HL-60/S4 treated with retinoic acid at 250 ng/mL for 4 days and 3 days (cell line): ENCODE data around the gene FBP2.
"Not testable (repeated sequence)": the region's sequence is repeated elsewhere in the genome, so short reads cannot be mapped to it uniquely, and the experiment has no call there.

ENCODE experiments used
- in situ Hi-C: fragments of 300-500 bp; cut with MboI; formaldehyde crosslinking; loops from 2 replicates; pipeline ENCODE4 v1.7.0; 2022; ENCODE audit warnings: low sequenced_read_pairs

Gene FBP2

GRCh38 chr9:94564279-94564678, 29.3 kb downstream of the FBP2 start:
- in situ Hi-C loops, result not testable (repeated sequence)

GRCh38 chr9:94563548-94563947, 30.1 kb downstream of the FBP2 start:
- in situ Hi-C loops, result no loop called here

- in situ Hi-C loops, result no loop called here
Observed at GRCh38 chr9:94560237-94560636, 33.4 kb downstream of the FBP2 start.

DNA sequence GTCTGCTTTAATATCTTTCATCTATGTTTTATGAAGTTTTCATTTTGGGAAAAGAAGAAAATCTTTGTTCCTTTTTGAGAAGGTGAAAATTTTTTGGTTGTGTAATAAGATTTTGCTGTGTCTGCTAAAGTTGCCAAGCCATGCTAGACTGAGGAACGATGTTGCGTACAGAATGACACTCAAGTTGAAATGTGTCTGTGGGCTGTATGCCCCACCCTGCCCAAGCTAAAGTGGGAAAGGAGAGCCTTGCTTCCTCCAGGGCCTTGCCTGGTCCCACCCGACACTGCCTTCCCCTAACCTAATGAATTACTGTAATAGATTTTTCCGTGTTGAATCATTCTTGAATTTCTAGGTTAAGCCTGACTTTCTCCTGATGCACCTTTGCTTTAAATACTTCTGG, 36.2 kb downstream of the FBP2 start:
- in situ Hi-C loops, result no loop called here

GRCh38 chr9:94554439-94555331, 38.9 kb downstream of the FBP2 start, which contains the start of gene PCAT7:
TSS of gene PCAT7 (plus strand) at chr9:94555083.
- in situ Hi-C loops, result no loop called here

GRCh38 chr9:94554078-94554438, 39.6 kb downstream of the FBP2 start:
- in situ Hi-C loops, result no loop called here

DNA sequence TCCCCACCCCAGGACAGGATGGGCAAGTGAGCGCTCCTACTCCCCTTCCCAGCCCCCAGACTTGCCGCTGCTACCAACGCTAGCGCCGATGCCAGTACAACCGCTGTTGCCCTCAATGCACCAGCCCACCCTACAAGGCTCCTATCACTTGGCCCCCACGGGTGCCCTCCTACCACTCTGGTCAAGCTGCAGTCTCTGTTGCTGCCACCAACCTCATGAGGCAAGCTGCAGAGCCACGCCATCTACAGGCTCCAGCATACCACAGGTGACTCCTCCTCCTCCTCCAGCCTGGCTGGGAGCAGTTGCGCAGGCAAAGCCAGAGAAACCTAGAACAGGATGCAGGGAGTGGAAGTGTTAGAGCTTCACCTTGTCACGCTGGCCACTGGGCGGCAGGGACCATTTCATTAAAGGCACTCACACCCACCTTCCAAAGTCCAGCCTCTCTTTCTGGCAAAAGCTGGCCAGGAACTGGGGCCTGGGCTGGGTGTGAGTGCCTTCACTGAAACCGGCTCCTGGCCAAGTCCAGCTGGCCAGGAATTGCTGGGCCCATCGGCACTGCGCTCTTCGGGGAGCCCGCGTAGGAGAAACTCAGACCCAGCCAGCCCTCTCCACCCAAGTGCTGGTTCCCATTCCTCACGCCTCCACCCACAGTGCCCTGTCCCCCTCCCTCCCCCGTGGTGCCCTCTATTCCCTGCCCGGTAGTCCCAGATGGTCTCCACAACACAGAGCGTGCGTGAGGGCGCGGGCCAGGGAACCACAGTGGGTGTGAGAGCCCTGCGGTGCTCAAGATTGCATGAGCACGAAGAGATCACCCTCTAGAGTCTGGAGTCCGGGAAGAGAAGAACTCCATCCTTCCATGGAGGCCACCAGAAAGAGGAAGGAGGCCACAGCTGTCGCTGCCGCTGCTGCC, 40.3 kb downstream of the FBP2 start:
- in situ Hi-C loops, result no loop called here

- in situ Hi-C loops, result no loop called here
Observed at GRCh38 chr9:94545940-94546339, 47.7 kb downstream of the FBP2 start.

GRCh38 chr9:94544335-94544734, 49.3 kb downstream of the FBP2 start:
- in situ Hi-C loops, result not testable (repeated sequence)

GRCh38 chr9:94538908-94539307, 54.7 kb downstream of the FBP2 start:
- in situ Hi-C loops, result no loop called here

GRCh38 chr9:94534901-94535300, 58.7 kb downstream of the FBP2 start:
- in situ Hi-C loops, result no loop called here

- in situ Hi-C loops, result no loop called here
Observed at GRCh38 chr9:94533601-94534000, 60.0 kb downstream of the FBP2 start.

GRCh38 chr9:94533155-94533554, 60.5 kb downstream of the FBP2 start:
- in situ Hi-C loops, result no loop called here

GRCh38 chr9:94528886-94529285, 64.7 kb downstream of the FBP2 start:
- in situ Hi-C loops, result no loop called here

DNA sequence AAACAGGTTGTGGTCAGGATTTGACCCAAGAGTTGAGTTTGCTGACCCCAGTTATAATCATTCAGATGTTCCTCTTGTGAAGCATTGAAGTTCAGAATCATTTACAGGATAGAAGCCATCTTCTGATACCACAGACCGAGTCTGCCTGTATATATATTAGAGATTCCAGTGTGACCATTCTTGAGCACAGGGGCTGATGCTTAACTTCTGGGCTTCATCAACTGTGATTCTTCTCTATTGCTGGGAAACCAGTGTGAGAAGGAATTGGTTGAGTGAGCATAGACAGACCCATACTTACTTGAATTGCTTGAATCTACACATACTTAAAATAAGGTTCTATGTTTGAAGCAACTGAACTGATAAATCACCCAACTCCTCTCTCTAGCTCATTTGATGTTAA, 66.7 kb downstream of the FBP2 start:
- in situ Hi-C loops, result no loop called here

DNA sequence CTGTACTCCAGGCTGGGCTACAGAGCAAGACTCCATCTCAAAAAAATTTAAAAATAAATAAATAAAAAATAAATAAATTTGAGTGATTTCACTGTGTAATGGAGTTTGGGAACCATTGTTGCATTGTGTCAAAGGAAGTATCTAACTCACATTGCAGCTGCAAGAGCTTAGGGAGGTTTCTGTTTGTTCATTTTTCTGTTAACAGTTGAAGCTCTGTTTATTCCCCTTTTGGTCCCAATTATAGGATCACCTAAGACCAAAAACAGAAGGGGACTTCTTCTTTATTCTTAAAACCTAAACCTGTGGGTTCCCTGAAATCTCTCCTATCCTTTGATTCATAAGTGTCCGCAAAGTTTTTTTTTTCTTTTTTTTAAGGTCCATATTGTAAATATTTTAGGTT, 67.4 kb downstream of the FBP2 start:
- in situ Hi-C loops, result no loop called here

DNA sequence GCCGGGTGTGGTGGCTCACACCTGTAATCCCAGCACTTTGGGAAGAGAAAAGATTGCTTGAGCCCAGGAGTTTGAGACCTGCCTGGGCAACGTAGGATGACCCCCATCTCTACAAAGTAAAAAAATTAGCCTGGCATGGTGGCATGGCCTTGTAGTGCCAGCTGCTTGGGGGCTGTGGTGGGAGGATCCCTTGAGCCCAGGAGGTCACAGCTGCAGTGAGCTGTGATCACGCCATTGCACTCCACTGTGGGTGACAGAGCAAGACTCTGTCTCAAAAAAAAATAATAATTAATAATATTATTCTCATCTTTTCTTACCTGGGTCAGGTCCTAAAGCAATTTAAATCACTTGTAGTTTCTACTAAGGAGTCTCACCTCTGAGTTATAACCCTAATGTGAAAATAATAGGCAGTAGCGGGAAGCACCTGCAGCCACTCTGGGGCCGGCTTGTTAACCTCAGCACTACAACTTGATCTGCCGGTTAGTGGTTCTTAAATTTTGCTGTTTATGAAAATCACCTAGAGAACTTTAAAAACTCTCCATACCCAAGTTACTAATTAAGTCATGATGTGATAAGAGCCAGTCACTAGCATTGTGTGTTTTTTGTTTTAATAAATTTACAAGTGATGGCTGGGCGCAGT, 68.1 kb downstream of the FBP2 start:
- in situ Hi-C loops, result no loop called here

DNA sequence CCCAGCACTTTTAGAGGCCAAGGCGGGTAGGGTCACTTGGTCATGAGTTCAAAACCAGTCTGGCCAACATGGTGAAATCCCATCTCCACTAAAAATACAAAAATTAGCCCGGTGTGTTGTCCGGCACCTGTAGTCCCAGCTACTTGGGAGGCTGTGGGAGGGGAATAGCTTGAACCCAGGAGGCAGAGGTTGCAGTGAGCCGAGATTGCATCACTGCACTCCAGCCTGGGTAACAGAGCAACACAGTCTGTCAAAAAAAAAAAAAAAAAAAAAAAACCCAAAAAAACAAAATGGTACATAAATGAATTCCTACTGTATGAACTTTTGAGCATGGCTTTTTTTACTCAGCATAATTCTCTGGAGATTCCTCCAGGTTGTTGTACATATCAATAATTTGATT, 76.4 kb downstream of the FBP2 start:
- in situ Hi-C loops, result no loop called here

GRCh38 chr9:94514722-94515121, 78.9 kb downstream of the FBP2 start:
- in situ Hi-C loops, result no loop called here

- in situ Hi-C loops, result no loop called here
Observed at GRCh38 chr9:94511955-94512265, 81.7 kb downstream of the FBP2 start.

- in situ Hi-C loops, result no loop called here
Observed at GRCh38 chr9:94511134-94511954, 82.3 kb downstream of the FBP2 start.
